Naive thymus-derived CD8-positive, alpha-beta T cell (primary cell): ENCODE data around the gene EHMT1. TPM values are rescaled to one million over a fixed set of nuclear protein-coding genes. Genes with fewer than 3 reads are reported as not detected.
A peak's percentile ranks its signal among the peaks of the same experiment; 100 is the strongest.

Experiments used
- ATAC-seq, 2 donors: fragments of 150-1000 bp; cut with Tn5 transposase in 1 of 2; sonication (Bioruptor Pico), chemical (Tn5 transposase) in 1 of 2; 1 replicate in 1 of 2; 2 replicates in 1 of 2; pipeline ENCODE4 v1.10.0; 2021; ENCODE audit warnings: mild to moderate bottlenecking in 2 of 2, moderate library complexity in 2 of 2
- POLR2A ChIA-PET: fragments of 350-600 bp; sonication (Branson Sonifier 250); formaldehyde crosslinking; loops from one replicate; lab custom pipeline; 2021; ENCODE audit warnings: antibody characterized with exemption; lab: Charles Lee
- DNase-seq, 10 donors: peaks; one replicate each; pipeline versions ENCODE4 v3.0.0 to v3.0.0-alpha.2; 2020 to 2022
- H3K27ac Mint-ChIP-seq, 10 donors: one replicate each; pipeline ENCODE4 v1.8.0; 2020 to 2022; ENCODE audit warnings: mild to moderate bottlenecking in 10 of 10, mixed read lengths in 10 of 10, moderate library complexity in 4 of 10, inconsistent platforms in 1 of 10
- H3K27me3 Mint-ChIP-seq, 5 donors: one replicate each; pipeline ENCODE4 v1.8.0; 2021 to 2022; ENCODE audit warnings: mixed read lengths in 5 of 5
- H3K36me3 Mint-ChIP-seq, 3 donors: one replicate each; pipeline ENCODE4 v1.8.0; 2020 to 2022; ENCODE audit warnings: mixed read lengths in 3 of 3, mild to moderate bottlenecking in 2 of 3, inconsistent platforms in 1 of 3
- H3K4me1 Mint-ChIP-seq, 4 donors: one replicate each; pipeline ENCODE4 v1.8.0; 2021 to 2022; ENCODE audit warnings: mixed read lengths in 4 of 4
- H3K4me3 Mint-ChIP-seq, 10 donors: one replicate each; pipeline ENCODE4 v1.8.0; 2020 to 2022; ENCODE audit warnings: mild to moderate bottlenecking in 10 of 10, mixed read lengths in 10 of 10, moderate library complexity in 6 of 10, inconsistent platforms in 1 of 10
- H3K9me3 Mint-ChIP-seq, 9 donors: one replicate each; pipeline ENCODE4 v1.8.0; 2020 to 2022; ENCODE audit warnings: mixed read lengths in 9 of 9, mild to moderate bottlenecking in 3 of 9, inconsistent platforms in 1 of 9, moderate library complexity in 1 of 9
- polyA plus RNA-seq, 3 donors: library from polyadenylated mRNA; unstranded; fragments of 300-500 nt; fragmentation: Illumina TruSeq; gene quantifications; one replicate each; pipeline ENCODE4 v1.2.3, GENCODE V29; 2021
- total RNA-seq, 8 experiments: library from RNA in 2 of 8; stranded (reverse) in 2 of 8; gene quantifications; one replicate each; pipeline ENCODE4 v1.2.3 and lab custom pipeline; 2021 to 2026

EHMT1 gene
- total and polyA plus RNA-seq, 5 experiments from 2014 or later, result 20.9 to 113 (median 34.4) TPM

DNA sequence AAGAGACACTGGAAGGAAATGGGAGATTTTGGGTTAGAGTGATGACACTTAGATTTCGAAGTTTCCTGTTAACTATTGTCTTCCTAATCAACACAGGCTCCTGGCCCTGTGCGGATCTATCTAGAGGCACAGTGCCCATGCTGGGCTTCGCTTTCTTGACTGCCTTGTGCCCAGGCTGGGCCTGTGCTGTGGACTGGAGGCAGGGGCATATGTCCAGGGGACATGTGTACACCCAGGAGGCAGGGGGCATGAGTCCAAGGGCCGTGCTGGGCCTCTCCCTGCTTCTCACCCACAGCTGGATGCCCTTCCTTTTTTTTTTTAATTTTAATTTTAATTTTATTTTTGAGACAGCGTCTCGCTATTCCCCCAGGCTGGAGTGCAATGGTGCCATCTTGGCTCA is 37.6 kb downstream of the EHMT1 start:
- Mint-ChIP-seq H3K27me3 (no peaks in the 10 kb centered on the region), H3K9me3 (no peaks in the 10 kb centered on the region), H3K4me1 (peaks cover 20 to 43% (median 42%) of the 10 kb centered on the region in 4 donors), H3K4me3 (no peak overlapping the region), H3K36me3 (peaks cover 0 to 58% (median 6%) of the 10 kb centered on the region in 3 donors), H3K27ac (peak overlapping the region in 1 of 10 donors; percentile 78)
- no peak for ATAC-seq
- DNase-seq, result no peak
- POLR2A ChIA-PET, result no interaction called here

DNA sequence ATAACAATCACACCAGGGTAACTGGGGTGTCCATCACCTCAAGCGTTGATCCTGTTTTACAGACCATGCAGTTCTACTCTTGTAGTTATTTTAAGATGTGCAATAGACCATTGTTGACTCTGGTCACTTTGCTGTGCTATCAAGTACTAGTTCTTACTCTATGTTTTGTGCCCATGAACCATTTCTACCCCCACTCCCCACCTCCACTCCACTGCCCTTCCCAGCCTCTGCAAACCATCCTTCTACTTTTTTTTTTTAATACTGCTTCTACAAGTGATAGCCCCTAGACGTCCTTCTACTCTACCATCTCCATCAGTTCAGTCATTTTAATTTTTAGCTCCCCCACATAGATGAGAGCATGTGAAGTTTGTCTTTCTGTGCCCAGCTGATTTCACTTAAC is 38.8 kb downstream of the EHMT1 start:
- Mint-ChIP-seq H3K4me1 (peaks cover 19 to 46% (median 38%) of the 10 kb centered on the region in 4 donors), H3K27ac (peak overlapping the region in 5 of 10 donors; percentile 2 to 81 (median 43)), H3K27me3 (no peaks in the 10 kb centered on the region), H3K36me3 (peaks cover 0 to 47% (median 6%) of the 10 kb centered on the region in 3 donors), H3K4me3 (peak overlapping the region in 3 of 10 donors; percentile 19 to 56 (median 22)), H3K9me3 (no peaks in the 10 kb centered on the region)
- POLR2A ChIA-PET, result interaction anchor here (1.2 kb wide), 1 partner anchor 13 kb away, joined by 4 read pairs; no protein-coding TSS in a partner anchor
- DNase-seq (no peak), ATAC-seq (no peak)

DNA sequence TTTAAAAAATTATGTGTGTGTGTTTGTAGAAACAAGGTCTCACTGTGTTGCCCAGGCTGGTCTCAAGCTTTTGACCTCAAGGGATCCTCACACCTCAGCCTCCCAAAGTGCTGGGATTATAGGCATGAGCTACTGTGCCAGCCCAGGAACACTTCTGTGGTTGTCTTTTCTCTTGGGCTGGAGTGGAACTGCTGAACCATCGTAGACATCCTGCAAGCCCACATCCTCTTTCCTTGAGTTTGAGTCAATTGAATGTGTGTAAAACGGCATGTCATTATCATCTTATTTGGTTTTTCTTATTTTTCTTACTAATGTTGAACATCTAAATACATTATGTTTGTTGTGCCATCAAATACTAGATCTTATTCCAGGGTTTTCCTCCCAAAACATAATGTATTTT is 40.0 kb downstream of the EHMT1 start:
- H3K36me3 Mint-ChIP-seq, result peaks cover 0 to 47% (median 6%) of the 10 kb centered on the region in 3 donors
- H3K9me3 Mint-ChIP-seq, result no peaks in the 10 kb centered on the region
- peaks cover 19 to 47% (median 45%) of the 10 kb centered on the region in 4 donors for H3K4me1 Mint-ChIP-seq
- peak overlapping the region in 2 of 10 donors; percentile 9 to 13 for H3K4me3 Mint-ChIP-seq
- H3K27ac Mint-ChIP-seq, result peak overlapping the region in 6 of 10 donors; percentile 34 to 73 (median 54)
- DNase-seq, result no peak
- POLR2A ChIA-PET, result interaction anchor here (1.2 kb wide), 1 partner anchor 11 kb away, joined by 4 read pairs; no protein-coding TSS in a partner anchor
- no peaks in the 10 kb centered on the region for H3K27me3 Mint-ChIP-seq
- no peak for ATAC-seq

DNA sequence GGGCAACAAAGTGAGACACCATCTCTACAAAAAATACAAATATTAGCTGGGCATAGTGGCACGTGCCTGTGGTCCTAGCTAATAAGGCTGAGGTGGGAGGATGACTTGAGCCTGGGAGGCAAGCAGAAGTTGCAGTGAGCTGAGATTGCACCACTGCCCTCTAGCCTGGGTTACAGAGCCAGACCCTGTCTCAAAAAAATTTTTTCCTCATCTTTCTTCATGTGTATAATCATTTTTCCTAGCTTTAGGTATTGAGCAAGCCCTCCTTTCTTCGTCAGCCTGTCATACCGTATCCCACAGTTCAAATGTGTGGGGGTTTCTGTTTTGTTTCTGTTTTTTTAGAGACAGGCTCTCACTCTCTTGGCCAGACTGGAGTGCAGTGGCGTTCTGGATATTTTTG is 41.3 kb downstream of the EHMT1 start:
- no peak overlapping the region for H3K4me3 Mint-ChIP-seq
- H3K9me3 Mint-ChIP-seq, result no peaks in the 10 kb centered on the region
- peaks cover 0 to 44% (median 6%) of the 10 kb centered on the region in 3 donors for H3K36me3 Mint-ChIP-seq
- DNase-seq (no peak), ATAC-seq (no peak)
- peaks cover 24 to 58% (median 52%) of the 10 kb centered on the region in 4 donors for H3K4me1 Mint-ChIP-seq
- H3K27ac Mint-ChIP-seq, result peak overlapping the region in 3 of 10 donors; percentile 5 to 51 (median 31)
- no peaks in the 10 kb centered on the region for H3K27me3 Mint-ChIP-seq
- POLR2A ChIA-PET, result no interaction called here

DNA sequence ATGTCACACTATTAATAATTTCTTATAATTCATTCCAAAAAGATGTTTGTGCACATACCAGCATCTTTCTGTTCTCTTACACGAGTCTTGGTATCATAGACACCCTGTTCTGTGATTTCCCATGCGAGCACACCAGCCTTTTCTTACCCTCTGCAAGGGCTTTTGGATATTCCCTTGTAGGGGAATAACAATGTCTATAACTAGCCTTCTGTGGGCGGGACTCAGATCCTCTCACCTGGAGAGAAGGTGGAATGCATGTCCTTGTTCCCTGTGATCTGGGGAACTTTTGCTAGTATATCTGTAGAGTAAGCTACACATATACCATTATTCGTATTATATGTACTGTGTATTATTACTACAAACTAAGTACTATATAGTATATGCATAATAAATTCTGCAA is 44.8 kb downstream of the EHMT1 start:
- H3K4me1 Mint-ChIP-seq, result peaks cover 29 to 66% (median 56%) of the 10 kb centered on the region in 4 donors
- H3K9me3 Mint-ChIP-seq, result no peaks in the 10 kb centered on the region
- DNase-seq (no peak), ATAC-seq (no peak)
- no peaks in the 10 kb centered on the region for H3K27me3 Mint-ChIP-seq
- H3K4me3 Mint-ChIP-seq, result no peak overlapping the region
- POLR2A ChIA-PET, result interaction anchor here (0.7 kb wide), 1 partner anchor 57 kb away, joined by 4 read pairs; no protein-coding TSS in a partner anchor
- peak overlapping the region in 2 of 10 donors; percentile 24 to 60 for H3K27ac Mint-ChIP-seq
- H3K36me3 Mint-ChIP-seq, result peaks cover 0 to 38% (median 4%) of the 10 kb centered on the region in 3 donors

DNA sequence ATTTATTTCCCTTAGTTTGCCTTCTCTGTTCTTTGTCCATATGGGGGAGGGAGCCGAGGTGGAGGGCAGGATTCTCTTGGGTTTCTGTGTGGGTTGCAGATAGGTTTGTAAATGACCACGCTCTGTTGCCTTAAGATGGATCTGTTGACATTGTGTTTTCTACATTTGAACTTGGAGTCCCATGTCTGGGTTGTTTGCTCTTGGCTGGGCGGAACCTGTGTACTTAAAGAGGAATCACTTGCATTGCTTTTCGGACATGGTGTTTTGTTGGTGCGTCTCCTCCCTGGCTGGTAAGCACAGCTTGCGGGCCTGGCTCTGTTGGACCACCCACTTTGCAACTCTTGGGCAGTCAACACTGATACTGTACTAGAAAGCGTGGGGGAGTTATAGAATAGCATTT is 45.9 kb downstream of the EHMT1 start:
- DNase-seq (no peak), ATAC-seq (no peak)
- Mint-ChIP-seq H3K4me3 (no peak overlapping the region), H3K4me1 (peaks cover 30 to 68% (median 58%) of the 10 kb centered on the region in 4 donors), H3K36me3 (peaks cover 0 to 39% (median 7%) of the 10 kb centered on the region in 3 donors), H3K27me3 (no peaks in the 10 kb centered on the region), H3K27ac (peak overlapping the region in 5 of 10 donors; percentile 26 to 54 (median 34)), H3K9me3 (no peaks in the 10 kb centered on the region)
- POLR2A ChIA-PET, result interaction anchor here (1.1 kb wide), 1 partner anchor 85 kb away, joined by 4 read pairs; no protein-coding TSS in a partner anchor

DNA sequence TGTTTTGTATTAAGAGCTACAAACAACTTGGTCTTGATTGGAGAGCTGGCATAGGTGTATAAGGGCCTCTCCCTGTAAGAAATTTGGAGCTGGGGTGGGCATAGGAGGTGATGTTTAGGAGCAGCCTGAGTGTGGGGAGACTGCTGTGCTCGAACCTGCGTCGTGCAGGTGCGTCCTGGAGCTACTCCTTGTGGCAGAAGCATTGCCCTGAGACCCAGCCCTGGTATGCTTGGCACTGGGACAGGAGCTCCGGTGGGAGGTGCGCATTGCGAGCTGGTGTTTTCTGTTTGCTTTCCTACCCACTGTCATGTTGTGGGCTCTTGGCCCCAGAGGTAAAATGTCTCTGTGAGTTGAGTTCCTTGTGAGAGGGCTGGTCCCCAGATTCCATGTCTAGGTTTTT is 46.4 kb downstream of the EHMT1 start:
- Mint-ChIP-seq H3K4me1 (peaks cover 31 to 66% (median 57%) of the 10 kb centered on the region in 4 donors), H3K27ac (peak overlapping the region in 1 of 10 donors; percentile 31), H3K9me3 (no peaks in the 10 kb centered on the region), H3K27me3 (no peaks in the 10 kb centered on the region), H3K4me3 (no peak overlapping the region), H3K36me3 (peaks cover 0 to 39% (median 6%) of the 10 kb centered on the region in 3 donors)
- ATAC-seq (no peak), DNase-seq (no peak)
- POLR2A ChIA-PET, result interaction anchor here (1.1 kb wide), 1 partner anchor 86 kb away, joined by 4 read pairs; no protein-coding TSS in a partner anchor

DNA sequence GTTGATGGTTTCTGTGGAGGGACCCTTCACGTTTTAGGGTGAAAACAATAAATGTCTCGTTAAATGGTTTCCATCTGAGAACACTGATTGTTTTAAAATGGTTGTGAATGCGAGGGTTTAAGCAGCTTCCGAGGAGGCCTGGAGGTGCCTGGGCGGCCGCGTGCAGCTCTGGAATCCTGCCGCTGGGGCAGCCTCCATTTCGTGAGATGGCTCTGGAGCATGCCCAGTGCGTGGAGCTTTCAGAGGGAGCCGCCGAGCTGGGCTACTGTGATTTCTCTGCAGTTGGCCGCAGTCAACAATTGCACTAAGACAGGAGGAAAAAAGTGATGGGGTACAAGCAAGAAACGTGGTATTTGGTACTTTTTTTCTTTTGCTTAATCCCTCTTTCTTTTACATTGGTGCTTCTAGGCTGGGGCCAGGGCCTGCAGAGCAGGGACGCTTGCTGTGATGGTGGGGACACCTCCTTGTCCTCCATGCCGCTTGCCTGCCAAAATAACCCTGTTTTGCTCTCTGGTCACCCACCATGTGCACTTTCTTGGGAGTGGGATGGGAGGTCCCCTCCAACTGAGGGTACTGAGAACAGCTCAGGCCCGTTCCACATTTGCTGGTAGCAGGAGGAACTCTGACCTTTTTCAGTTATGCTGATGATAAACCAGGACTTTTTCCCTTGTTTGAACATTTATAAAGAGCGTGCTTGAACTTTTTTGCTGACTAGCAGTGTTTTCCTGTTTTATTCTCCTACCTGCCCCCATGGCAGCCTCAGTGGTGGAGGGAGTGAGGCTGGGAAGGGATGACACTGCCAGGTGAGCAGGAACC is 47.1 kb downstream of the EHMT1 start:
- Mint-ChIP-seq H3K4me1 (peaks cover 34 to 70% (median 59%) of the 10 kb centered on the region in 4 donors), H3K4me3 (peak overlapping the region in 1 of 10 donors; percentile 19)
- POLR2A ChIA-PET, result interaction anchor here (1.1 kb wide), 1 partner anchor 86 kb away, joined by 4 read pairs; no protein-coding TSS in a partner anchor

DNA sequence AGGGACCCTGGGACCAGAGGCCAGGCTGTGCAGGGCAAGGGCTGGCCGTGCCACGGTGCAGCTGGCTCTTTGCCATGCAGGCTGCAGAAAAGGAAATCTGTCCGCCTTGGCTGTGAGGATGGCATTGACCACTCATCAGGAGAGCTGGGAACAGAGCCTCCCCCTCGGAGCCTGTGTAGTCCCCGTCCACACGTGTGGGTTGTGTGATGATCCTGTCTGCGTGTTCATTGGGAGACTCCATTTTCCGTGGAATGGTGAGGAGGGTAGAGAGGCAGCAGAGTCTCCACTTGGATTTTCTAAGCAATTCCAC is 47.7 kb downstream of the EHMT1 start:
- Mint-ChIP-seq H3K27ac (peak overlapping the region in 3 of 10 donors; percentile 5 to 93 (median 73)), H3K4me1 (peaks cover 35 to 68% (median 60%) of the 10 kb centered on the region in 4 donors), H3K27me3 (no peaks in the 10 kb centered on the region)

More for the DNA sequence above, 47.1 kb downstream of the EHMT1 start:
- Mint-ChIP-seq H3K9me3 (no peaks in the 10 kb centered on the region), H3K36me3 (peaks cover 0 to 40% (median 4%) of the 10 kb centered on the region in 3 donors), H3K27ac (peak overlapping the region in 4 of 10 donors; percentile 5 to 93 (median 34)), H3K27me3 (no peaks in the 10 kb centered on the region)
- no peak for DNase-seq
- ATAC-seq, result no peak

DNA sequence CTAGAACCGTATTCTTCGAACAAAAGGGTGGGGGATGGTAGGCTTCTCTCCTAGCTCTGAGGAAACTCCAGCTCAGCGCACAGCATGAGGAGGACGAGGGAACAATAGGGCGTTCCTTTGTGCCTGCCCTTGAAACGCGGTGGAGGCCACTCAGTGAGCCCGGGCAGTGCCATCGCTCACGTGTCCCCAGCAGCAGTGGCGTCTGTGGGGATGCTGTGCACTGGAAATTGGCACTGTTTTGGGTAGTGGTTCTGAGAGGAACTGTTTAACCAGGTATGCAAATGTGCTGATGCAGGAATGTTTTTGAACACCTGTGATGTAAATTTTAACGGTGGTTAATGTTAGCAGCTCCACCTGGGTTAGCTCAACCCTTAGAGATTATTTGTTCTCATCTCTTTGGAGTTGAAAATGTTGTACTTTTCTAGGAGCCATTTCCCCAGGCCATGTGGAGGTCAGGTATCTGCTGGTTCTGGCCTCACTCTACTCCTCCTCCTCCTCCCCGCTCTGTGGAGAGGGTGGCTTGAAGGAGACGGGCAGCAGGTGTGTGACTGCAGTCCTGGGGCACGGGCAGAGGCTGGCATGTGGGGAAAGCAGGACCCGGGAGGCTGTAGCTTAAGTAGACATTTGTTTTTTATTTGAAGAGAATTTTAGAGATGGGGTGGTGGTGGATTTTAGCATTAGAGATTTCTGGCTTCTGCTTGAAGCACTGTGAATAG is 48.3 kb downstream of the EHMT1 start:
- POLR2A ChIA-PET, result no interaction called here
- DNase-seq (no peak), ATAC-seq (peak in 1 of 2 donors; percentile 25)
- peaks cover 35 to 71% (median 62%) of the 10 kb centered on the region in 4 donors for H3K4me1 Mint-ChIP-seq
- peak overlapping the region in 5 of 10 donors; percentile 5 to 69 (median 35) for H3K4me3 Mint-ChIP-seq
- peak overlapping the region; percentile 13 to 93 (median 71) for H3K27ac Mint-ChIP-seq
- no peaks in the 10 kb centered on the region for H3K27me3 Mint-ChIP-seq
- no peaks in the 10 kb centered on the region for H3K9me3 Mint-ChIP-seq
- peaks cover 0 to 37% (median 4%) of the 10 kb centered on the region in 3 donors for H3K36me3 Mint-ChIP-seq

More for the DNA sequence above, 47.7 kb downstream of the EHMT1 start:
- POLR2A ChIA-PET, result no interaction called here
- ATAC-seq (no peak), DNase-seq (no peak)
- H3K36me3 Mint-ChIP-seq, result peaks cover 0 to 37% (median 4%) of the 10 kb centered on the region in 3 donors
- peak overlapping the region in 1 of 10 donors; percentile 19 for H3K4me3 Mint-ChIP-seq
- H3K9me3 Mint-ChIP-seq, result no peaks in the 10 kb centered on the region

DNA sequence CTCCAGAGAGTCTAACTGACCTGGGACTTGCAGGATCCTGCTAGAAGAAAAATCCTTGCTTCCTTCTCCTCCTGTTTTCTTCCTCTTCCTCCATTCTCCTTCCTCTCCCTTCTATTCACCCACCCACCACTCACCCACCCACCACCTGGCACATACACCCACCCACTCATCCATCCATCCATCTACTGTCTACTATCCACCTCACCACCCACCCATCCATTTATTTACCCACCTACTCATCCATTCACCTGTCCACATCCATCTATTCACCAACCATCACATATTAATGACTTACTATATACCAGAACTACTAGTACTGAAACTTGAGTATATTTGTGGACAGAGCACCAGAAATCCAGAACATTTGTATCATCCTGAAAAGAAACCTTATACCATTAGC is 49.4 kb downstream of the EHMT1 start:
- Mint-ChIP-seq H3K27me3 (no peaks in the 10 kb centered on the region), H3K36me3 (peaks cover 0 to 32% (median 4%) of the 10 kb centered on the region in 3 donors), H3K4me3 (peak overlapping the region in 2 of 10 donors; percentile 5 to 16), H3K27ac (peak overlapping the region in 9 of 10 donors; percentile 28 to 93 (median 69)), H3K4me1 (peaks cover 37 to 78% (median 67%) of the 10 kb centered on the region in 4 donors), H3K9me3 (no peaks in the 10 kb centered on the region)
- ATAC-seq, result no peak
- POLR2A ChIA-PET, result no interaction called here
- DNase-seq, result no peak

DNA sequence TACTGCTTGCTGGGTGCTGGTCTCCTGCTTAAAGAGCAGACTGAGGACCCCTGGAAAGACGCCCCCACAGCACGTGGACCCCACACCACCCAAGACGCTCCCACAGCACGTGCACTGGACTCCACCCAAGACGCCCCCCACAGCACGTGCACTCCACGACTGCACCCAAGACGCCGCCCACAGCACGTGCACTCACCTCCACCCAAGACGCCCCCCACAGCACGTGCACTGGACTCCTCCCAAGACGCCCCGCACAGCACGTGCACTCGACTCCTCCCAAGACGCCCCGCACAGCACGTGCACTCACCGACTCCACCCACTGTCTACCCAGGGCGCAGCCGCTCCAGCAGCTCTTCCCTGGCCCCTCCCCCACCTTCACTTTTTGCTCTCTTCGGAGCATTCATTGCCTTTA is 50.5 kb downstream of the EHMT1 start:
- Mint-ChIP-seq H3K4me1 (peaks cover 37 to 80% (median 69%) of the 10 kb centered on the region in 4 donors), H3K27ac (peak overlapping the region in 8 of 10 donors; percentile 24 to 93 (median 59)), H3K36me3 (peaks cover 0 to 28% (median 4%) of the 10 kb centered on the region in 3 donors), H3K27me3 (no peaks in the 10 kb centered on the region), H3K9me3 (no peaks in the 10 kb centered on the region), H3K4me3 (peak overlapping the region in 4 of 10 donors; percentile 15 to 56 (median 48))
- DNase-seq, result no peak
- POLR2A ChIA-PET, result no interaction called here
- no peak for ATAC-seq
